HG02943 (cell line): Measurements from ENCODE around the gene SMYD3.

Experiments used
- ATAC-seq: cut with Tn5 transposase; IDR thresholded peaks from one replicate; pipeline ENCODE4 v1.9.1; 2021; ENCODE audit warnings: mild to moderate bottlenecking, low read depth, moderate library complexity; ENCODE audit not compliant: unreplicated experiment

SMYD3 gene

DNA sequence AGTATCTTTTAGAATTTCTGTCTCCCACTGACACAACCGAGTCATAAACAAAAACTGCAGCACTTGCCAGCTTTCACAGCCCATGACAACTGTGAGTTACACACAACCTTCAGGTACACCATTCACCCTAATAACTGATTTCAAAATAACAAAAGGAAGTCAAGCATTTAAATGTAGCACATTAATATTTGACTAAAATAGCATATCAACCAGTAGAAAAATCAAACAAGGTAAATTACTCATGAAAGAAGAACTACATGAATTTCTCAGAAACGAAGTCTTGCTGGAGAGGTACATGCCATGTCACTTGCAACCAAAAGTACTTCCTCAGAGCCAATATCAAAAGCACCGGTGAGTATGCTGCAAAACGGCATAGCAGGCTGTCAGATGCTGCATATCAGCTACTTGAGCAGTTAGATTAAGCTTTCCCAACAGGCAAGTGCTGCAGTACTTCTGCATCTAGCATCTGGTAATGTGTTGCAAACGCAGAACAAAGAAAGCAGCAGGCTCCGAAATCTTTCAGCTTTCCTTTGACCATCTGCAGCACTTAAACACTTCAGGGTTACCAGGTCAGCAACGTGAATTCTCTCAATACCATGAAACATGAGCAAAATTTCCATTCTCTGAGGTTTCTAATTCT, 223.2 kb downstream of the SMYD3 start:
- ATAC-seq = no peak

- no peak for ATAC-seq
These were observed 225.4 kb downstream of the SMYD3 start for GRCh38 chr1:246281639-246282038.

- no peak for ATAC-seq
These were observed 225.9 kb downstream of the SMYD3 start for GRCh38 chr1:246281195-246281594.

DNA sequence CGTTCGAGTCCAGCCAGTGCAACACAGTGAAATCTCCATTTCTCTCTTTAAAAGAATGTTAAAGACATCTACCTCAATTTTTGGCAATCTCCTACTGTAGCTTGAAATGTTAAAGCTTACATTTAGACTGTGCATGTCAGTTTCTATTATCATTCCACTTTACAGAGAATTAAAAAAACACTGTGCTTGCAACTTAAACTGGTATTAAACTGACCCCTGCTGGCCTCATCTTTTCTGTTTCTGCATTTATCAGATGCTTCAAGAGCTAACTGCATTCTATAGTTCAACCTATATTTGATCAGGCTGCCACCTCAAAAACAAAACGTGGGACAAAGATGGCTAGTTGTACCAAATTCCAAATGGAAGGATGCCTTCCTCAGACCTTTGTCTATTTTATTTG, 226.5 kb downstream of the SMYD3 start:
- ATAC-seq = no peak

DNA sequence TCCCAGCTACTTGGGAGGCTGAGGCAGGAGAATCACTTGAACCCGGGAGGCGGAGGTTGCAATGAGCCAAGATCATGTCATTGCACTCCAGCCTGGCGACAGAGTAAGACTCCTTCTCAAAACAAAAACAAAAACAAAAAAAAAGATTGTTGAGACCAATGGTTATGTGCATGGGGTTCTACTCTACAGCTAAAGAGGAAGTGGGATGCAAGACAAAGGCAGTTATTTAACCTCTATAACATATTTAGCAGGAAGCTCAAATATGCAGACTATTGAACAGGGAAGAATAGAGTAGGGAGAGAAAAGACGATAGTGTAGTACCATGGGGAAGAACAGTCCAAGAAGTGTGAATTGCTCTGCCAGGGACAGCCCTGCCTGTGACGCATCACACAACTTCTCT, 227.7 kb downstream of the SMYD3 start:
- ATAC-seq = no peak

- ATAC-seq = no peak
These were observed 228.7 kb downstream of the SMYD3 start for GRCh38 chr1:246278371-246278770.

DNA sequence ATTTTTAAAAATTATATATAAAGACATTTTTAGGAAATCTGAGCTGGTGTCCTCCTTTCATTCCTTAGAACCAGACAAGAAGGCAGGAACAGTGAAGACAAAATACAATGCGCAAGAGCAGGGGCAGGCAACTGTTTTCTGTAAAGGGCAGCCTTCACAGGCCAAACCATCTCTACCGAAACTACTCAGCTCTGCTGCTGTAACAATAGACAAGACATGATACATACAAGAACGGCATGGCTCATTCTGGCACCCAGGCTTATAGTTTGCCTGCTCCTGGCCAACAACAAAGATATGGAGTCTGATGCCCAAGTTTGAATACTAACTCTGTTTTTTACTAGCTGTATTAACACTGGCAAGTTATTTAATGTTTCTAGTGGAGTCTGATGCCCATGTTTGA, 232.0 kb downstream of the SMYD3 start:
- ATAC-seq = no peak

GRCh38 chr1:246274186-246274585, 232.9 kb downstream of the SMYD3 start:
- ATAC-seq = no peak

DNA sequence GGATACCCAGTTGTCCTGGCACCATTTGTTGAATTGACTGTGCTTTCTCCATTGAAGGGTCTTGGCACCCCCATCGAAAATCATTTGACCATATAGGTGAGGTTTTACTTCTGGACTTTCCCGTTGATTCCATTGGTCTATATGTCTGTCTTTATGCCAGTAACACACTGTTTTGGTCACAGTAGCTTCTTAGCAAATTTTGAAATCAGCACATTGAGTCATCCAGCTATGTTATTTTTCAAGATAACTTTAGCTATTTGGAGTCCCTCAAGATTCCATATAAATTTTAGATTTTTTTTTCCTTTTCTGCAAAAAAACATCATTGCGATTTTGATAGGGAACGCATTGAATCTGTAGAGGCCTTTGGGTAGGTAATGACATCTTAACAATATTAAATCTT, 235.6 kb downstream of the SMYD3 start:
- no peak for ATAC-seq

DNA sequence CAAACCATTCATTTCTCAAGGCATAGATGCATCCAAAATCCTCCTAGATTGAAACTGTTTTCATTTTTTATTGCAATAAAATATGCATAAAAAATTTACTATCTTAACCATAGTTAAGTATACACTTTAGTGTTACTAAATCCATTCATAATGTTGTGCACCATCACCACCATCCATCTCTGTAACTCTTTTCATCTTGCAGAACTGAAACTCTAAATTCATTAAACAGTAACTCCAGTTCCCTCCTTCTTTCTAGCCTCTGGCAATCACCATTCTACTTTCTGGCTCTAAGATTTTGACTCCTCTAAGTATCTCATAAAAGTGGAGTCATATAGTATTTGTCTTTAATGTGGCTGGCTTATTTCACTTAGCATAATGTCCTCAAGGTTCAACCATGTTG, 236.8 kb downstream of the SMYD3 start:
- ATAC-seq = peak; percentile 73

- ATAC-seq = no peak
These were observed 237.6 kb downstream of the SMYD3 start for GRCh38 chr1:246269466-246269865.

GRCh38 chr1:246267896-246268295, 239.2 kb downstream of the SMYD3 start:
- ATAC-seq = no peak

- ATAC-seq = no peak
These were observed 239.7 kb downstream of the SMYD3 start for GRCh38 chr1:246267426-246267825.

DNA sequence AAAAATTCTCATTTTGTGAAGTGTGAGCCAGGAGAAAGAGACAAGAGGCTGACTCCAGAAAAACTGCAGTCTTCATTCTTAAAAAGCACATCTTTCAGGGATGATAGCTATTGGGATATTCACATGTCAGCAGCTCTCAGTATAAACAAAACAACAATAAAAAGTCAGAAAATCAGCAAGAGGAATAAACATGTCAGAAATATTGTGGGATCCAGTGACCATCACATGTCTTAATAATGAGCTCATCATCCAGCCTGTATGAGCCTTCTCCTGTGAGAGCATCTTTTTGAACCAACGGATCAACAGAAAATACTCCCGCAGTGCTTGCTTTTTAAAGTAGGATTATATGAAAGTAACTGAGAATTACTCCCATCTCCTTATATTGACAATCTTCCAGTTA, 241.6 kb downstream of the SMYD3 start:
- ATAC-seq = no peak

DNA sequence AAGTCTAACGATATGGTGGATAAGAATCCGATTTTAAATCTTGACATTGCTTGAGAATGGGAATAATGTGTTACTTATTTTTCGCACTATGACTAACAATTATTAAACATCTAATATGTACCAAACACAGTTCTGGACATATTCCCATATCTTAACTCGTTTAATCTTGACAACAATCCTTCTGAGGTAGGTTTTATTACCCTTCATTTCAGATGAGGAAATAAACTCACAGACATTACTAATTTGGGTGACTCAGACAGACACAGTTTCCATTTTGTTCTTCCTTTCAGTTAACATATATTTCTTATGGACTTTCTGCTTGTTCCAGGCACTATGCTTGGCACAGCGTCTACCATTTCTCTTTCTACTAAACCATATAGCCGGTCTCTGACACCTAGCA, 244.8 kb downstream of the SMYD3 start:
- no peak for ATAC-seq

DNA sequence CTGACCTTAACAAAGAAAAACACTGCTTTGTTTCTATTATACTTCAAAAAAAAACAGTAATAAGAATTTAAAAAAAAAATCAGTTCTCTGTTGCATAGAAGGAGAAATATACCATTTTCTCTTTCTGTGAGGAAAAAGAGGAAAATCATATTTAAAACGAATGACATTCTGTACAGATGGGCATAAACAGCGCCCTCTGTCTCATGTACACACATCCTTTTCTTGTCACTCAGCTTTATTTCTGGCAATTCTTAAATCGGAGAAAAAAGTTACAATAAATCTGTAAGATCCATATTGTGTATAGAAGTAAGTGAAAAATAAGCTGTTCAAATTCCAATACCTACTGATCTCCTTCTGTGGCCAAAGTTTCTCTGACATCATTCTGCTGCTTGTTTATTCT, 245.4 kb downstream of the SMYD3 start:
- no peak for ATAC-seq

GRCh38 chr1:246258250-246258649, 248.8 kb downstream of the SMYD3 start:
- ATAC-seq = no peak

DNA sequence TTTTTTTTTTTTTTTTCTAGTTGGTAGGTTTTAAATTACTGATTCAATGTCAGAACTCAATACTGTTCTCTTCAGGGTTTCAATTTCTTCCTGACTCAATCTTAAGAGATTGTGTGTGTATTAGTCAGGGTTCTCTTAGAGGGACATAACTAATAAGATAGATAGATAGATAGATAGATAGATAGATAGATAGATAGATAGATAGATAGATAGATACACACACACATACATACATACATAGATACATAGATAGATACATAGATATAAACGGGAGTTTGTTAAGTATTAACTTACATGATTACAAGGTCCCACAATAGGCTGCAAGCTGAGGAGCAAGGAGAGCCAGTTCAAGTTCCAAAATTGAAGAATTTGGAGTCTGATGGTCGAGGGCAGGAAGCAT, 251.3 kb downstream of the SMYD3 start:
- ATAC-seq = no peak

DNA sequence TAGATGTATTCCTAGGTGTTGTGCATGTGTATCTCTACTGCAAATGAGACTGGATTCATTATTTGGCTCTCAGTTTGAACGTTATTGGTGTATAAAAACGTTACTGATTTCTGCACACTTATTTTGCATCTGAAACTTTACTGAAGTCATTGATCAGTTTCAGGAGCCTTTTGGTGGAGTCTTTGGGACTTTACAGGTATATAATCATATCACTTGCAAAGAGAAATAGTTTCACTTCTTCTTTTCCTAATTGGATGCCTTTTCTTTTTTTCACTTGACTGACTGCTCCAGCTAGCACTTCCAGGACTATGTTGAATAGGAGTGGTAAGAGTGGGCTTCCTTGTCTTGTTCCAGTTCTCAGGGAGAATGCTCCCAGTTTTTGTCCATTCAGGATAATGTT, 252.2 kb downstream of the SMYD3 start:
- no peak for ATAC-seq

DNA sequence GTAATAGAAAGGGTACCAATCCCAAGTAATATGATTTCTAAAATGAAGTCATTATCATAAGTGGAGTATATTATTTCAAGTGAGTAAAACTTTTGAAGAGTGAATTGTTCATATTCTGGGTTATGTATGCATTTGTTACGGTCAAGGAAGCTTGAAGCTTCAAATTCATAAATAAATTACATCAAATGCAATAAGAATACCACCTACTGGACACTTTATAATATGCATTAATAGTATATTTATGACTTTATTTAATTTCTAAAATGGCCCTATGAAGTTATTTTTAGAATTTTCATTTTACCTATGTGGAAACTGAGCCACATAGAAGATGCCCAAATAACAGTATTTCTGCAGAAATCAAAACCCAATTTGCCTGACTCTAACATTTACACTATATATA, 260.6 kb downstream of the SMYD3 start:
- ATAC-seq = no peak

- ATAC-seq = no peak
These were observed 261.5 kb downstream of the SMYD3 start for GRCh38 chr1:246245541-246245940.

GRCh38 chr1:246232126-246232525, 275.0 kb downstream of the SMYD3 start:
- ATAC-seq = no peak

DNA sequence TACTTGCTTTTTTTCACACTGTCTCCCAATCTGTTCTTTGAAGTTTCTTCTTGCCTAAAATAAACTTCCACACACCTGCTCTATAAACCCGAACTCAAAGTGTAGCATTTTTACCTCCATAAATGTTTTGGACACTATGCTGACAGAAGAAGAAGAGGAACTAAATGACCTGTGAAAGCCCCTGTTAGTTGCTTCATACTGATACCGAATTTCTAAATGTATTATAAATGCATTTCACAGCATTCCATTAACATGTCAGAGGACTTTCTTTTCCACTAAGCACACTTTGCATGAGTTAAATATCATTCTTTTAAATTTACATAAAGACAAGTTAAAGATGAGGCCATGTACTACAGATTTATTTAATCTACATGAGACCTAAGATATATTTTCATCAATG, 281.0 kb downstream of the SMYD3 start:
- ATAC-seq = no peak
